Liver (tissue), 9 donors: ENCODE data around the gene KLHL40. TPM values are rescaled to one million over a fixed set of nuclear protein-coding genes. Genes with fewer than 3 reads are reported as not detected.

Source experiments
- DNase-seq: peaks from one replicate; pipeline ENCODE4 v3.0.0-alpha.2; 2017; ENCODE audit warnings: low spot score
- H3K27ac ChIP-seq, 2 donors: one replicate each; pipeline ENCODE4 v1.7.0; 2013; ENCODE audit warnings: inconsistent platforms in 2 of 2, low read length in 2 of 2, control low read depth in 1 of 2, low read depth in 1 of 2, mild to moderate bottlenecking in 1 of 2
- H3K27me3 ChIP-seq, 4 donors: one replicate each; pipeline versions ENCODE4 v1.6.1 to v1.7.0; 2013; ENCODE audit warnings: low read length in 3 of 4, inconsistent platforms in 1 of 4, mild to moderate bottlenecking in 1 of 4, moderate library complexity in 1 of 4; ENCODE audit not compliant: control insufficient read depth in 4 of 4, insufficient read depth in 4 of 4
- H3K36me3 ChIP-seq, 4 donors: one replicate each; pipeline versions ENCODE4 v1.6.1 to v1.7.0; 2013; ENCODE audit warnings: low read length in 3 of 4, mild to moderate bottlenecking in 3 of 4, low read depth in 1 of 4, moderate library complexity in 1 of 4; ENCODE audit not compliant: control insufficient read depth in 4 of 4, insufficient read depth in 3 of 4
- H3K4me1 ChIP-seq, 4 donors: one replicate each; pipeline versions ENCODE4 v1.6.1 to v1.7.0; 2013; ENCODE audit warnings: low read length in 3 of 4, mild to moderate bottlenecking in 3 of 4, moderate library complexity in 1 of 4; ENCODE audit not compliant: control insufficient read depth in 4 of 4, insufficient read depth in 4 of 4
- H3K4me3 ChIP-seq, 3 donors: one replicate each; pipeline versions ENCODE4 v1.6.1 to v1.7.0; 2013; ENCODE audit warnings: low read length in 3 of 3, control low read depth in 1 of 3, low read depth in 1 of 3, mild to moderate bottlenecking in 1 of 3
- H3K9ac ChIP-seq, 2 donors: one replicate each; pipeline ENCODE4 v1.7.0; 2013; ENCODE audit warnings: low read length in 2 of 2, mild to moderate bottlenecking in 2 of 2, moderate library complexity in 2 of 2, control low read depth in 1 of 2, low read depth in 1 of 2
- H3K9me3 ChIP-seq, 4 donors: one replicate each; pipeline versions ENCODE4 v1.6.1 to v1.7.0; 2013; ENCODE audit warnings: low read length in 3 of 4; ENCODE audit not compliant: control insufficient read depth in 4 of 4
- ATF3 ChIP-seq: IDR thresholded peaks from 2 replicates; pipeline ENCODE4 v1.6.1; 2016; ENCODE audit warnings: antibody characterized with exemption
- CTCF ChIP-seq: fragments of 150-350 bp; IDR thresholded peaks from 2 replicates; pipeline ENCODE4 v1.5.1; 2017; ENCODE audit warnings: improper control_type of control experiment, low read depth, low read length; ENCODE audit not compliant: missing input control
- EGR1 ChIP-seq, 2 donors: IDR thresholded peaks; 2 replicates each; pipeline ENCODE4 v1.6.1; 2016 to 2018; ENCODE audit warnings: antibody characterized with exemption in 2 of 2, low read depth in 2 of 2
- FOXA1 ChIP-seq: IDR thresholded peaks from 2 replicates; pipeline ENCODE4 v1.6.1; 2016; ENCODE audit warnings: antibody characterized with exemption
- FOXA2 ChIP-seq: IDR thresholded peaks from 2 replicates; pipeline ENCODE4 v1.6.1; 2016; ENCODE audit warnings: antibody characterized with exemption
- GABPA ChIP-seq, 2 donors: IDR thresholded peaks in 1 of 2; conservative IDR thresholded peaks in 1 of 2; 2 replicates each; pipeline ENCODE4 v1.6.1; 2016; ENCODE audit warnings: antibody characterized with exemption in 2 of 2, mild to moderate bottlenecking in 1 of 2, moderate library complexity in 1 of 2
- HNF4A ChIP-seq, 2 donors: conservative IDR thresholded peaks; 2 replicates each; pipeline ENCODE4 v1.6.1; 2016; ENCODE audit warnings: antibody characterized with exemption in 2 of 2, mild to moderate bottlenecking in 2 of 2
- HNF4G ChIP-seq: IDR thresholded peaks from 2 replicates; pipeline ENCODE4 v1.6.1; 2016; ENCODE audit warnings: antibody characterized with exemption
- JUND ChIP-seq, 2 donors: IDR thresholded peaks; 2 replicates each; pipeline ENCODE4 v1.6.1; 2016; ENCODE audit warnings: antibody characterized with exemption in 2 of 2
- MAX ChIP-seq: IDR thresholded peaks from 2 replicates; pipeline ENCODE4 v1.6.1; 2016; ENCODE audit warnings: antibody characterized with exemption
- NR2F2 ChIP-seq: IDR thresholded peaks from 2 replicates; pipeline ENCODE4 v1.6.1; 2016; ENCODE audit warnings: antibody characterized with exemption
- RAD21 ChIP-seq, 2 donors: IDR thresholded peaks; 2 replicates each; pipeline ENCODE4 v1.6.1; 2016; ENCODE audit warnings: antibody characterized with exemption in 2 of 2, mild to moderate bottlenecking in 2 of 2
- REST ChIP-seq: IDR thresholded peaks from 2 replicates; pipeline ENCODE4 v1.6.1; 2016; ENCODE audit warnings: antibody characterized with exemption, mild to moderate bottlenecking
- RXRA ChIP-seq, 2 donors: IDR thresholded peaks; 2 replicates each; pipeline ENCODE4 v1.6.1; 2017 to 2018; ENCODE audit warnings: antibody characterized with exemption in 2 of 2, mild to moderate bottlenecking in 1 of 2
- SP1 ChIP-seq: IDR thresholded peaks from 2 replicates; pipeline ENCODE4 v1.6.1; 2018; ENCODE audit warnings: antibody characterized with exemption, mild to moderate bottlenecking
- TAF1 ChIP-seq: conservative IDR thresholded peaks from 2 replicates; pipeline ENCODE4 v1.6.1; 2016; ENCODE audit warnings: antibody characterized with exemption, mild to moderate bottlenecking
- YY1 ChIP-seq: IDR thresholded peaks from 2 replicates; pipeline ENCODE4 v1.6.1; 2016; ENCODE audit warnings: antibody characterized with exemption, mild to moderate bottlenecking
- ZBTB33 ChIP-seq: IDR thresholded peaks from 2 replicates; pipeline ENCODE4 v1.6.1; 2016; ENCODE audit warnings: antibody characterized with exemption
- polyA plus RNA-seq, 2 donors: library from polyadenylated mRNA; stranded (reverse) in 1 of 2; unstranded in 1 of 2; fragments of 200-250 nt in 1 of 2; fragments of >200 nt in 1 of 2; fragmentation: Nextera tagmentation in 1 of 2; extraction: Ambion mirVana in 1 of 2; gene quantifications; one replicate each; pipeline versions ENCODE4 v1.2.1 to v1.2.3, GENCODE V29; 2013 to 2015
- total RNA-seq, 2 donors: library from RNA; depleted of rRNA; stranded (reverse); fragments of >200 nt; gene quantifications; one replicate each; pipeline ENCODE4 v1.2.3, GENCODE V29; 2014
- donor health status: healthy.
- donor health status: healthy.
- donor health status: healthy.
- donor health status: healthy.
- donor health status: healthy.

KLHL40 gene
- total and polyA plus RNA-seq, 4 donors: not detected

- no peak overlapping the region for H3K27ac ChIP-seq
- no peak for DNase-seq
- H3K9ac ChIP-seq: no peak overlapping the region
- TF ChIP-seq YY1 (no peak), ATF3 (no peak), FOXA1 (no peak), GABPA (IDR thresholded peaks at IDR 0.05 in 1 of 2, conservative IDR thresholded peaks at IDR 0.05 in 1 of 2) (no peak), MAX (no peak), CTCF (no peak), TAF1 (no peak), NR2F2 (no peak), REST (no peak), RXRA (IDR thresholded peaks at IDR 0.05) (no peak), ZBTB33 (no peak), SP1 (no peak), FOXA2 (no peak), HNF4G (no peak), RAD21 (IDR thresholded peaks at IDR 0.05) (no peak), HNF4A (conservative IDR thresholded peaks at IDR 0.05) (no peak), EGR1 (IDR thresholded peaks at IDR 0.05; ENCODE audit: low read depth in 2 of 2) (no peak), JUND (IDR thresholded peaks at IDR 0.05) (no peak)
- H3K4me1 ChIP-seq: no peaks in the 10 kb centered on the region
- H3K4me3 ChIP-seq: no peak overlapping the region
- H3K9me3 ChIP-seq: peaks cover 0 to 3% (median 1%) of the 10 kb centered on the region in 4 donors
- H3K36me3 ChIP-seq: no peaks in the 10 kb centered on the region
- no peaks in the 10 kb centered on the region for H3K27me3 ChIP-seq
These were observed 12.3 kb upstream of the KLHL40 start for GRCh38 chr3:42673082-42673481.
